Heart right ventricle (tissue), 16 donors: ENCODE data around the gene NR1I2. TPM values are rescaled to one million over a fixed set of nuclear protein-coding genes. Genes with fewer than 3 reads are reported as not detected.

Source experiments
- ATAC-seq, 8 donors: fragments of 200-7000 bp; cut with Tn5 transposase; one replicate each; pipeline ENCODE4 v1.9.1; 2020; ENCODE audit warnings: mild to moderate bottlenecking in 8 of 8, moderate library complexity in 8 of 8, moderate number of reproducible peaks in 1 of 8
- DNase-seq, 2 donors: peaks; one replicate each; pipeline ENCODE4 v3.0.0-alpha.2; 2020
- H3K27ac ChIP-seq, 10 donors: fragments of 200-600 bp; sonication (generic) in 2 of 10; one replicate each; pipeline versions ENCODE4 v1.5.0 to v1.8.0; 2020 to 2022; ENCODE audit warnings: mild to moderate bottlenecking in 3 of 10
- H3K27me3 ChIP-seq, 7 donors: fragments of 200-600 bp; one replicate each; pipeline ENCODE4 v1.8.0; 2021 to 2022; ENCODE audit warnings: mild to moderate bottlenecking in 2 of 7
- H3K36me3 ChIP-seq, 9 donors: fragments of 200-600 bp; sonication (generic) in 1 of 9; one replicate each; pipeline versions ENCODE4 v1.5.0 to v1.8.0; 2020 to 2022; ENCODE audit warnings: mild to moderate bottlenecking in 2 of 9
- H3K4me1 ChIP-seq, 9 donors: fragments of 200-600 bp; sonication (generic) in 1 of 9; one replicate each; pipeline versions ENCODE4 v1.5.0 to v1.8.0; 2020 to 2022; ENCODE audit warnings: mild to moderate bottlenecking in 4 of 9
- H3K4me3 ChIP-seq, 10 donors: fragments of 200-600 bp; sonication (generic) in 2 of 10; one replicate each; pipeline versions ENCODE4 v1.5.0 to v1.8.0; 2020 to 2022; ENCODE audit warnings: mild to moderate bottlenecking in 7 of 10, moderate library complexity in 2 of 10
- H3K9me3 ChIP-seq, 11 donors: fragments of 200-600 bp in 10 of 11; sonication (generic) in 2 of 11; one replicate each; pipeline versions ENCODE4 v1.5.0 to v1.8.0; 2013 to 2022; ENCODE audit warnings: mild to moderate bottlenecking in 2 of 11, control low read depth in 1 of 11, moderate library complexity in 1 of 11
- CTCF ChIP-seq, 9 donors: fragments of 200-600 bp; sonication (generic) in 2 of 9; IDR thresholded peaks; one replicate each; pipeline versions ENCODE4 v1.5.0 to v1.8.0; 2021 to 2022; ENCODE audit warnings: antibody characterized with exemption in 9 of 9, mild to moderate bottlenecking in 5 of 9, moderate library complexity in 1 of 9
- WGBS, 2 donors: extraction: QIAGEN DNeasy Blood & Tissue Kit; methylation state at CpG; one replicate each; pipeline ENCODE4 v1.1.7; 2013; ENCODE audit warnings: inconsistent platforms in 1 of 2; 5-methylcytosine and 5-hydroxymethylcytosine counted together
- intact Hi-C, 10 donors: fragments of 100-400 bp; cut with DNase I; formaldehyde crosslinking; loops; one replicate each; pipeline versions ENCODE4 v1.11.1 to v1.14.2; 2022
- polyA plus RNA-seq, 2 donors: library from polyadenylated mRNA; stranded (reverse); fragments of 200-250 nt; gene quantifications; one replicate each; pipeline ENCODE4 v1.2.3, GENCODE V29; 2013
- total RNA-seq, 10 donors: library from RNA; stranded (reverse); fragmentation: NEBNext Ultra II Directional in 3 of 10; extraction: Animal tissue kit (Norgen Biotek cat#: 25700) in 3 of 10; gene quantifications; one replicate each; pipeline versions ENCODE4 v1.2.1 to v1.2.4, GENCODE V29; 2021 to 2023
- donor health status: Arrhythmogenic right ventricular cardiomyopathy.
- donor health status: ischemic (EF 13 %, LVEDD 7.1; RV severe dilation, severe dysfunction).
- donor health status: healthy with polysubstance abuse.
- donor health status: DM: no; HTN: yes; CAD: no.
- donor health status: DM: no; HTN: no; CAD: no.
- donor health status: ischemic (EF 25% LVEDD 6.9; RV normal size, moderate dysfunction).
- donor health status: ischemic (EF 25% LVEDD 5.7; RV mildly dilated, moderate dysfunction).
- donor health status: healthy.
- donor health status: DM: yes; HTN: yes; CAD: no.
- donor health status: Ischemic cardiomyopathy.
- donor health status: ischemic (EF 35%, LVEDD 5.7; RV mildly dilated, moderate dysfunction).
- donor health status: nonischemic (EF 11% LVEDD 7.7; RV severe dilation, severe dysfunction).
- donor health status: DM: yes; HTN: yes; CAD: no.
- donor health status: PGD.
- donor health status: ischemic (EF 29% LVEDD 5.4; RV normal size, mild dysfunction).
- donor health status: nonischemic (EF 23%, LVEDD 6.1; RV moderate dilation, normal function).

The NR1I2 gene
- total and polyA plus RNA-seq, 12 donors: 0.03 to 0.31 (median 0.21) TPM; not detected in 3

GRCh38 chr3:119748991-119749390 is 32.9 kb upstream of the NR1I2 start:
- no peaks in the 10 kb centered on the region for H3K4me1 ChIP-seq
- H3K27me3 ChIP-seq: no peaks in the 10 kb centered on the region
- no peak for TF ChIP-seq CTCF (IDR thresholded peaks at IDR 0.05)
- H3K36me3 ChIP-seq: peaks cover 0 to 8% (median 0%) of the 10 kb centered on the region in 9 donors
- WGBS, 2 donors: 91 to 97% methylated on average over 1 of the region's 1 CpG
- peaks cover 0 to 13% (median 0%) of the 10 kb centered on the region in 11 donors for H3K9me3 ChIP-seq
- H3K27ac ChIP-seq: no peak overlapping the region
- DNase-seq: no peak
- intact Hi-C loops: no loop called here
- ATAC-seq: no peak
- no peak overlapping the region for H3K4me3 ChIP-seq

- whole genome bisulfite sequencing, 2 donors: 74 to 77% methylated on average over 3 of the region's 3 CpGs
- intact Hi-C loops: no loop called here
- H3K4me1 ChIP-seq: no peaks in the 10 kb centered on the region
- H3K4me3 ChIP-seq: no peak overlapping the region
- ATAC-seq: no peak
- no peaks in the 10 kb centered on the region for H3K27me3 ChIP-seq
- no peak for DNase-seq
- peaks cover 0 to 8% (median 0%) of the 10 kb centered on the region in 9 donors for H3K36me3 ChIP-seq
- peaks cover 0 to 15% (median 4%) of the 10 kb centered on the region in 11 donors for H3K9me3 ChIP-seq
- no peak overlapping the region for H3K27ac ChIP-seq
- no peak for TF ChIP-seq CTCF (IDR thresholded peaks at IDR 0.05)
Measured at GRCh38 chr3:119751423-119751822, 30.5 kb upstream of the NR1I2 start.

- Histone ChIP-seq H3K9me3 (peaks cover 0 to 23% (median 6%) of the 10 kb centered on the region in 11 donors), H3K27ac (no peak overlapping the region), H3K36me3 (no peaks in the 10 kb centered on the region), H3K27me3 (no peaks in the 10 kb centered on the region), H3K4me3 (no peak overlapping the region), H3K4me1 (no peaks in the 10 kb centered on the region)
- no peak for DNase-seq
- no peak for ATAC-seq
- intact Hi-C loops: no loop called here
- 73 to 77% methylated on average over 1 of the region's 1 CpG for WGBS, 2 donors
- TF ChIP-seq CTCF (IDR thresholded peaks at IDR 0.05): no peak
Measured at GRCh38 chr3:119759962-119760361, 21.9 kb upstream of the NR1I2 start.

- intact Hi-C loops: no loop called here
- ATAC-seq (no peak), DNase-seq (no peak)
- Histone ChIP-seq H3K4me1 (no peaks in the 10 kb centered on the region), H3K9me3 (peaks cover 0 to 23% (median 6%) of the 10 kb centered on the region in 11 donors), H3K27me3 (no peaks in the 10 kb centered on the region), H3K36me3 (no peaks in the 10 kb centered on the region), H3K4me3 (no peak overlapping the region), H3K27ac (no peak overlapping the region)
- WGBS, 2 donors: 92 to 98% methylated on average over 2 of the region's 2 CpGs
- no peak for TF ChIP-seq CTCF (IDR thresholded peaks at IDR 0.05)
Measured at GRCh38 chr3:119762876-119763275, 19.0 kb upstream of the NR1I2 start.
